ENCODE results near the gene ADRA2B.
"Not testable (repeated sequence)": the region's sequence is repeated elsewhere in the genome, so short reads cannot be mapped to it uniquely, and the experiment has no call there.

The ADRA2B gene

DNA sequence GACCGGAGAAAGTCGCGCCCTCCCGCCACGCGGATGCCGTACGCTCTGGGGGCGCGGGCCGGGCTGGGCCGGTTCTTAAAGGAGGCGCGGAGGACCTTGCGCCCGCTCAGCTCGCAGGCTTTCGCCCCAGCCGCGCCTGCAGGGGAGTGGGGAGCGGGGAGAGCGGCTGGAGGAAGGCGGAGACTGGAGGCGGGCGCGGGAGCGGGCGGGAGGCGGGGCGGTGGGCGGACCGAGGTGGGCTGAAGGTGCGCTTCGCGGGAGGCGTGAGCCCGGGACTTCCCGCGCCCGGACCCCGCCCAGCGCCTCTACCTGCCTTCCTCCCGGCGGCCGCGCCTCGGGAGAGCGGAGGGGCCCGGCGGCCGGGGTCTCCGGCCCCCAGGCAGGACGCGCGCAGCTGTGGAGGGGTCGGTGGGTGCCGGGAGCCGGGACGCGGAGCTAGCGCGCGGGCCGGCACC, at the start of gene ADRA2B:
Gene ADRA2B (minus strand): TSS at position 148 of the 455 bp plus-strand sequence. CDS start 422 bp downstream, outside the sequence.
- no peak within 1 kb of the TSS for H3K27ac ChIP-seq
- TF ChIP-seq ZFX (IDR thresholded peaks at IDR 0.05) = no peak

GRCh38 chr2:96164459-96165184, 48.3 kb upstream of the ADRA2B start:
- no peak overlapping the region for H3K27ac ChIP-seq
- TF ChIP-seq, protein P1, sequence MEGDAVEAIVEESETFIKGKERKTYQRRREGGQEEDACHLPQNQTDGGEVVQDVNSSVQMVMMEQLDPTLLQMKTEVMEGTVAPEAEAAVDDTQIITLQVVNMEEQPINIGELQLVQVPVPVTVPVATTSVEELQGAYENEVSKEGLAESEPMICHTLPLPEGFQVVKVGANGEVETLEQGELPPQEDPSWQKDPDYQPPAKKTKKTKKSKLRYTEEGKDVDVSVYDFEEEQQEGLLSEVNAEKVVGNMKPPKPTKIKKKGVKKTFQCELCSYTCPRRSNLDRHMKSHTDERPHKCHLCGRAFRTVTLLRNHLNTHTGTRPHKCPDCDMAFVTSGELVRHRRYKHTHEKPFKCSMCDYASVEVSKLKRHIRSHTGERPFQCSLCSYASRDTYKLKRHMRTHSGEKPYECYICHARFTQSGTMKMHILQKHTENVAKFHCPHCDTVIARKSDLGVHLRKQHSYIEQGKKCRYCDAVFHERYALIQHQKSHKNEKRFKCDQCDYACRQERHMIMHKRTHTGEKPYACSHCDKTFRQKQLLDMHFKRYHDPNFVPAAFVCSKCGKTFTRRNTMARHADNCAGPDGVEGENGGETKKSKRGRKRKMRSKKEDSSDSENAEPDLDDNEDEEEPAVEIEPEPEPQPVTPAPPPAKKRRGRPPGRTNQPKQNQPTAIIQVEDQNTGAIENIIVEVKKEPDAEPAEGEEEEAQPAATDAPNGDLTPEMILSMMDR (conservative IDR thresholded peaks at IDR 0.05) = no peak
- TF ChIP-seq ZFX (IDR thresholded peaks at IDR 0.05) = no peak

DNA sequence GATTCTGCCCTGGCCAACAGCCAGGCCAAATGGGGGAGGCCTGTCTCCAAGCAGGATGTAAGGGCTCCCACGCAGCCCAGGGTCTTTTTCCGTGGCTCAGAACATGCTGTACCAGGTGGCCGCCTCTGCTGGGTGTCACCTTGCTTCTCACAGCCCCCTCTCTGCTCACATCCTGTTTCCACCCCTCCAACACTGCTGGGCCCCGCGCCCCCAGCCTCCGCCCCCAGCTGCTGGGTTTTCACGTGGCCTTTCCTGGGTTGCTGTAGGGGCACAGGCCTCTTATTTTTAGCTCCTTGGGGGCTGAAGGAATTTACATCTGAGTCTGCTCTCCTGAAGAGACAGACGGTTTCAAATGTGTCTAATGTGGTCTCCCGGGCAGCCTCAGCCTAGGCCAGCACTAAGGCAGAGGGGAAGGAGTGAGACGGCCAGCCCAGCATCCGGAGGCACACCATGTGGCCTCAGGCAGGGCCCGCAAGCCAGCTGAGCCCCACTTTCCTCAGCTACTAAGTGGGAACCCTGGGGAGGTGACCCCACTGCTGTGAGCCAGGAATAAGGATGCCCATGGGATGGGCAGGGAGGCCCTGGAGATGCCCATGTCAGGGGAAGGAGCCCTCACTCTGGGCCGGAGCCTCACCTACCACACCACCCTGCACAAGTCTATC, 47.5 kb upstream of the ADRA2B start:
- H3K27ac ChIP-seq = peak overlapping the region; percentile 15; the same call in 1 of the 2 replicates
- no peak for TF ChIP-seq ZFX (IDR thresholded peaks at IDR 0.05)
- TF ChIP-seq, protein P1 (conservative IDR thresholded peaks at IDR 0.05) = no peak

- TF ChIP-seq ZFX (IDR thresholded peaks at IDR 0.05) = no peak
- TF ChIP-seq, protein P1 (conservative IDR thresholded peaks at IDR 0.05) = no peak
- peak overlapping the region; percentile 15; the same call in 1 of the 2 replicates for H3K27ac ChIP-seq
Observed at GRCh38 chr2:96163415-96163767, 47.0 kb upstream of the ADRA2B start.

GRCh38 chr2:96161898-96162297, 45.5 kb upstream of the ADRA2B start:
- TF ChIP-seq ZFX (IDR thresholded peaks at IDR 0.05) = no peak
- TF ChIP-seq, protein P1 (conservative IDR thresholded peaks at IDR 0.05) = no peak
- H3K27ac ChIP-seq = peak overlapping the region; percentile 55

DNA sequence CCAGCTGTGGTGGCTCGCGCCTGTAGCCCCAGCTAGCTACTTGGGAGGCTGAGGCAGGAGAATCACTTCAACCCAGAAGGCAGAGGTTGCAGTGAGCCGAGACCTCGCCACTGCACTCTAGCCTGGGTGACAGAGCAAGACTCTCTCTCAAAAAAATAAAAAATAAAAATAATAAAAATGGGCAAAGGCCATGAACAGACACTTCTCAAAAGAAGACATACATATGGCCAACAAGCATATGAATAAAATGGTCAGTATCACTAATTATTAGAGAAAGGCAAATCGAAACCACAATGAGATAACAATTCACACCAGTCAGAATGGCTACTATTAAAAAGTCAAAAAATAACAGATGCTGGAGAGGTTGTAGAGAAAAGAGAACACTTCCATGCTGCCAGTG, 44.0 kb upstream of the ADRA2B start:
- not testable (repeated sequence) for H3K27ac ChIP-seq

- H3K27ac ChIP-seq = peak overlapping the region; percentile 17; the same call in 1 of the 2 replicates
- TF ChIP-seq, protein P1 (conservative IDR thresholded peaks at IDR 0.05) = no peak
- no peak for TF ChIP-seq ZFX (IDR thresholded peaks at IDR 0.05)
Observed at GRCh38 chr2:96159084-96159830, 42.9 kb upstream of the ADRA2B start.

GRCh38 chr2:96158554-96158940, 42.2 kb upstream of the ADRA2B start:
- TF ChIP-seq ZFX (IDR thresholded peaks at IDR 0.05) = no peak
- TF ChIP-seq, protein P1 (conservative IDR thresholded peaks at IDR 0.05) = no peak
- H3K27ac ChIP-seq = peak overlapping the region; percentile 17; the same call in 1 of the 2 replicates

Measured in C4-2B (cell line).